IgD-negative memory B cell (primary cell): ENCODE results near the gene SYTL2. TPM values are rescaled to one million over a fixed set of nuclear protein-coding genes. Genes with fewer than 3 reads are reported as not detected.

Experiments
- H3K27ac Mint-ChIP-seq, 3 donors: one replicate each; pipeline ENCODE4 v1.8.0; 2020 to 2022; ENCODE audit warnings: mild to moderate bottlenecking in 3 of 3, mixed read lengths in 3 of 3, moderate library complexity in 1 of 3
- H3K27me3 Mint-ChIP-seq: one replicate; pipeline ENCODE4 v1.8.0; 2021; ENCODE audit warnings: mixed read lengths
- H3K36me3 Mint-ChIP-seq: one replicate; pipeline ENCODE4 v1.8.0; 2020; ENCODE audit warnings: mild to moderate bottlenecking, mixed read lengths
- H3K4me1 Mint-ChIP-seq, 3 donors: one replicate each; pipeline ENCODE4 v1.8.0; 2020 to 2022; ENCODE audit warnings: mixed read lengths in 3 of 3, mild to moderate bottlenecking in 1 of 3
- H3K4me3 Mint-ChIP-seq, 4 donors: one replicate each; pipeline ENCODE4 v1.8.0; 2020 to 2022; ENCODE audit warnings: mild to moderate bottlenecking in 4 of 4, mixed read lengths in 4 of 4, moderate library complexity in 3 of 4
- H3K9me3 Mint-ChIP-seq, 3 donors: one replicate each; pipeline ENCODE4 v1.8.0; 2020 to 2021; ENCODE audit warnings: mixed read lengths in 3 of 3, mild to moderate bottlenecking in 1 of 3
- polyA plus RNA-seq: library from polyadenylated mRNA; unstranded; fragments of 300-500 nt; fragmentation: Illumina TruSeq; gene quantifications from one replicate; pipeline ENCODE4 v1.2.3, GENCODE V29; 2021

Gene SYTL2
- polyA plus RNA-seq, 1 donor from 2014 or later = 1.3 TPM

GRCh38 chr11:85768473-85769146 lies 42.3 kb downstream of the SYTL2 start:
- H3K9me3 Mint-ChIP-seq = no peaks in the 10 kb centered on the region
- no peaks in the 10 kb centered on the region for H3K4me1 Mint-ChIP-seq
- H3K4me3 Mint-ChIP-seq = no peak overlapping the region
- H3K36me3 Mint-ChIP-seq = no peaks in the 10 kb centered on the region
- no peak overlapping the region for H3K27ac Mint-ChIP-seq
- H3K27me3 Mint-ChIP-seq = no peaks in the 10 kb centered on the region

- no peak overlapping the region for H3K4me3 Mint-ChIP-seq
- no peaks in the 10 kb centered on the region for H3K9me3 Mint-ChIP-seq
- no peak overlapping the region for H3K27ac Mint-ChIP-seq
- H3K4me1 Mint-ChIP-seq = no peaks in the 10 kb centered on the region
- H3K27me3 Mint-ChIP-seq = no peaks in the 10 kb centered on the region
- no peaks in the 10 kb centered on the region for H3K36me3 Mint-ChIP-seq
Observed at GRCh38 chr11:85767246-85767945, 43.5 kb downstream of the SYTL2 start.

GRCh38 chr11:85766721-85767161 lies 44.2 kb downstream of the SYTL2 start:
- H3K4me1 Mint-ChIP-seq = no peaks in the 10 kb centered on the region
- no peaks in the 10 kb centered on the region for H3K27me3 Mint-ChIP-seq
- no peak overlapping the region for H3K4me3 Mint-ChIP-seq
- no peaks in the 10 kb centered on the region for H3K36me3 Mint-ChIP-seq
- no peaks in the 10 kb centered on the region for H3K9me3 Mint-ChIP-seq
- H3K27ac Mint-ChIP-seq = no peak overlapping the region

- Mint-ChIP-seq H3K27ac (no peak overlapping the region), H3K27me3 (no peaks in the 10 kb centered on the region), H3K36me3 (no peaks in the 10 kb centered on the region), H3K4me1 (no peaks in the 10 kb centered on the region), H3K4me3 (no peak overlapping the region), H3K9me3 (no peaks in the 10 kb centered on the region)
Observed at GRCh38 chr11:85764796-85765195, 46.1 kb downstream of the SYTL2 start.

GRCh38 chr11:85762226-85762625 lies 48.7 kb downstream of the SYTL2 start:
- Mint-ChIP-seq H3K4me3 (no peak overlapping the region), H3K36me3 (no peaks in the 10 kb centered on the region), H3K27me3 (peaks cover 1% of the 10 kb centered on the region), H3K27ac (no peak overlapping the region), H3K4me1 (peaks cover 0 to 2% (median 0%) of the 10 kb centered on the region in 3 donors), H3K9me3 (no peaks in the 10 kb centered on the region)

- Mint-ChIP-seq H3K36me3 (no peaks in the 10 kb centered on the region), H3K4me1 (peaks cover 0 to 2% (median 1%) of the 10 kb centered on the region in 3 donors), H3K27me3 (peaks cover 1% of the 10 kb centered on the region), H3K27ac (no peak overlapping the region), H3K4me3 (no peak overlapping the region), H3K9me3 (no peaks in the 10 kb centered on the region)
Observed at GRCh38 chr11:85759915-85760314, 51.0 kb downstream of the SYTL2 start.

- Mint-ChIP-seq H3K27ac (peak overlapping the region in 1 of 3 donors; percentile 4), H3K4me1 (peaks cover 0 to 2% (median 1%) of the 10 kb centered on the region in 3 donors), H3K4me3 (no peak overlapping the region), H3K9me3 (no peaks in the 10 kb centered on the region), H3K27me3 (peaks cover 1% of the 10 kb centered on the region), H3K36me3 (no peaks in the 10 kb centered on the region)
Observed at GRCh38 chr11:85758480-85759039, 52.4 kb downstream of the SYTL2 start.

GRCh38 chr11:85758026-85758425 lies 52.9 kb downstream of the SYTL2 start:
- H3K9me3 Mint-ChIP-seq = no peaks in the 10 kb centered on the region
- H3K27ac Mint-ChIP-seq = peak overlapping the region in 1 of 3 donors; percentile 4
- H3K27me3 Mint-ChIP-seq = peaks cover 2% of the 10 kb centered on the region
- H3K36me3 Mint-ChIP-seq = no peaks in the 10 kb centered on the region
- no peak overlapping the region for H3K4me3 Mint-ChIP-seq
- H3K4me1 Mint-ChIP-seq = peaks cover 0 to 3% (median 2%) of the 10 kb centered on the region in 3 donors

GRCh38 chr11:85756401-85757200 lies 54.3 kb downstream of the SYTL2 start:
- no peaks in the 10 kb centered on the region for H3K9me3 Mint-ChIP-seq
- H3K27me3 Mint-ChIP-seq = peaks cover 7% of the 10 kb centered on the region
- no peak overlapping the region for H3K4me3 Mint-ChIP-seq
- no peaks in the 10 kb centered on the region for H3K36me3 Mint-ChIP-seq
- H3K4me1 Mint-ChIP-seq = peaks cover 0 to 5% (median 2%) of the 10 kb centered on the region in 3 donors
- H3K27ac Mint-ChIP-seq = no peak overlapping the region

- H3K9me3 Mint-ChIP-seq = no peaks in the 10 kb centered on the region
- H3K36me3 Mint-ChIP-seq = no peaks in the 10 kb centered on the region
- peaks cover 0 to 5% (median 2%) of the 10 kb centered on the region in 3 donors for H3K4me1 Mint-ChIP-seq
- peak overlapping the region in 1 of 4 donors; percentile 34 for H3K4me3 Mint-ChIP-seq
- H3K27ac Mint-ChIP-seq = no peak overlapping the region
- peaks cover 9% of the 10 kb centered on the region for H3K27me3 Mint-ChIP-seq
Observed at GRCh38 chr11:85755701-85756100, 55.2 kb downstream of the SYTL2 start.

- H3K4me1 Mint-ChIP-seq = peaks cover 0 to 7% (median 2%) of the 10 kb centered on the region in 3 donors
Observed at GRCh38 chr11:85755285-85755684, 55.7 kb downstream of the SYTL2 start.

GRCh38 chr11:85752890-85753581 lies 57.9 kb downstream of the SYTL2 start:
- H3K27me3 Mint-ChIP-seq = peaks cover 10% of the 10 kb centered on the region
- H3K4me3 Mint-ChIP-seq = peak overlapping the region in 1 of 4 donors; percentile 36
- no peaks in the 10 kb centered on the region for H3K9me3 Mint-ChIP-seq
- peak overlapping the region in 2 of 3 donors; percentile 49 to 72 for H3K27ac Mint-ChIP-seq
- H3K4me1 Mint-ChIP-seq = peaks cover 0 to 8% (median 2%) of the 10 kb centered on the region in 3 donors
- no peaks in the 10 kb centered on the region for H3K36me3 Mint-ChIP-seq

More at GRCh38 chr11:85755285-85755684, 55.7 kb downstream of the SYTL2 start:
- H3K27me3 Mint-ChIP-seq = peaks cover 9% of the 10 kb centered on the region
- H3K9me3 Mint-ChIP-seq = no peaks in the 10 kb centered on the region
- H3K27ac Mint-ChIP-seq = no peak overlapping the region
- peak overlapping the region in 1 of 4 donors; percentile 34 for H3K4me3 Mint-ChIP-seq
- H3K36me3 Mint-ChIP-seq = no peaks in the 10 kb centered on the region

- H3K4me3 Mint-ChIP-seq = peak overlapping the region in 1 of 4 donors; percentile 36
- H3K4me1 Mint-ChIP-seq = peaks cover 0 to 8% (median 0%) of the 10 kb centered on the region in 3 donors
- H3K27me3 Mint-ChIP-seq = peaks cover 10% of the 10 kb centered on the region
- peak overlapping the region in 2 of 3 donors; percentile 71 to 72 for H3K27ac Mint-ChIP-seq
- H3K36me3 Mint-ChIP-seq = no peaks in the 10 kb centered on the region
- no peaks in the 10 kb centered on the region for H3K9me3 Mint-ChIP-seq
Observed at GRCh38 chr11:85752201-85752889, 58.6 kb downstream of the SYTL2 start.

- H3K4me3 Mint-ChIP-seq = no peak overlapping the region
- no peaks in the 10 kb centered on the region for H3K9me3 Mint-ChIP-seq
- H3K36me3 Mint-ChIP-seq = no peaks in the 10 kb centered on the region
- H3K27me3 Mint-ChIP-seq = peaks cover 10% of the 10 kb centered on the region
- peaks cover 0 to 8% (median 0%) of the 10 kb centered on the region in 3 donors for H3K4me1 Mint-ChIP-seq
- no peak overlapping the region for H3K27ac Mint-ChIP-seq
Observed at GRCh38 chr11:85751724-85752123, 59.2 kb downstream of the SYTL2 start.
